Left cardiac atrium (tissue), 4 donors: ENCODE results near the gene PALM. TPM values are rescaled to one million over a fixed set of nuclear protein-coding genes. Genes with fewer than 3 reads are reported as not detected.
A peak's percentile ranks its signal among the peaks of the same experiment; 100 is the strongest.
"Not testable (repeated sequence)": the region's sequence is repeated elsewhere in the genome, so short reads cannot be mapped to it uniquely, and the experiment has no call there.

Source experiments
- ATAC-seq, 2 donors: fragments of 200-7000 bp; cut with Tn5 transposase; one replicate each; pipeline ENCODE4 v1.9.1; 2020; ENCODE audit warnings: mild to moderate bottlenecking in 2 of 2, moderate library complexity in 2 of 2
- DNase-seq: peaks from one replicate; pipeline ENCODE4 v3.0.0-alpha.2; 2020
- intact Hi-C, 2 donors: fragments of 100-400 bp; cut with DNase I; formaldehyde crosslinking; loops; one replicate each; pipeline versions ENCODE4 v1.14.1 to v1.15.1; 2022 to 2023
- total RNA-seq, 2 donors: library from RNA; stranded (reverse); fragmentation: NEBNext Ultra II Directional; extraction: Animal tissue kit (Norgen Biotek cat#: 25700); gene quantifications; one replicate each; pipeline ENCODE4 v1.2.1, GENCODE V29; 2021
- donor health status: DM: no; HTN: yes; CAD: no.
- donor health status: DM: no; HTN: yes; CAD: no; lungs with severe emphysema.
- donor health status: DM: yes; HTN: yes; CAD: no.
- donor health status: Dilated cardiomyopathy.

The PALM gene
- total RNA-seq, 2 donors from 2014 or later: 48.9 to 49.7 TPM

DNA sequence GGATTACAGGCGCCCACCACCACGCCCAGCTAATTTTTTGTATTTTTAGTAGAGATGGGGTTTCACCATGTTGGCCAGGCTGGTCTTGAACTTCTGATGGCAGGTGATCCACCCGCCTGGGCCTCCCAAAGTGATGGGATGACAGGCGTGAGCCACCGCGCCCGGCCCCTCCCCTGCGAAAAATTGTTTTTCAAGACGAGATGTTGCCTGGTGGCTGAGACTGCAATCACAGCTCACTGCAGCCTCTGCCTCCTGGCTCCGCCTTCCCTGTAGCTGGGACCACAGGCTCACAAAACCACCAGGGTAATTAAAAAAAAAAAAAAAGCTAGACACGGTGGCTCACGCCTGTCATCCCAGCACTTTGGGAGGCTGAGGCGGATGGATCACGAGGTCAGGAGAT is 8.8 kb upstream of the PALM start:
- ATAC-seq, intact Hi-C loops, DNase-seq: not testable (repeated sequence)

GRCh38 chr19:702847-703246 is 5.9 kb upstream of the PALM start:
- ATAC-seq, intact Hi-C loops, DNase-seq: not testable (repeated sequence)

DNA sequence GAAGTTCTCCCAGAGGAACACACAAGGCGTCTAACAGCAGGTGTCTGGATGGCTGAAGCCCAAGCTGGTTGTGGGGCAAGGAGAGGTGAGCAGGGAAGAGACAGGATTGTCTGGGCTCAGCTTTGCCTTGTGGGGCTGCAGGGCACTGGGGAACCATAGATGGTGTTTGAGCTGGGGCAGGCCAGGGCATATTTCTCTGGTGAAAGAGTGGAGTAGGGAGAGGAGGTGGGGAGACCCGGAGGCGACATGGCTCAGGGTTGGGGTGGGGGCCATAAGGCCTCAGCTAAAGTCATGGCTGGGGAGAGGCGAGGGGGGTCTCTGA is 5.4 kb upstream of the PALM start:
- intact Hi-C loops: no loop called here
- DNase-seq: no peak
- ATAC-seq: no peak

DNA sequence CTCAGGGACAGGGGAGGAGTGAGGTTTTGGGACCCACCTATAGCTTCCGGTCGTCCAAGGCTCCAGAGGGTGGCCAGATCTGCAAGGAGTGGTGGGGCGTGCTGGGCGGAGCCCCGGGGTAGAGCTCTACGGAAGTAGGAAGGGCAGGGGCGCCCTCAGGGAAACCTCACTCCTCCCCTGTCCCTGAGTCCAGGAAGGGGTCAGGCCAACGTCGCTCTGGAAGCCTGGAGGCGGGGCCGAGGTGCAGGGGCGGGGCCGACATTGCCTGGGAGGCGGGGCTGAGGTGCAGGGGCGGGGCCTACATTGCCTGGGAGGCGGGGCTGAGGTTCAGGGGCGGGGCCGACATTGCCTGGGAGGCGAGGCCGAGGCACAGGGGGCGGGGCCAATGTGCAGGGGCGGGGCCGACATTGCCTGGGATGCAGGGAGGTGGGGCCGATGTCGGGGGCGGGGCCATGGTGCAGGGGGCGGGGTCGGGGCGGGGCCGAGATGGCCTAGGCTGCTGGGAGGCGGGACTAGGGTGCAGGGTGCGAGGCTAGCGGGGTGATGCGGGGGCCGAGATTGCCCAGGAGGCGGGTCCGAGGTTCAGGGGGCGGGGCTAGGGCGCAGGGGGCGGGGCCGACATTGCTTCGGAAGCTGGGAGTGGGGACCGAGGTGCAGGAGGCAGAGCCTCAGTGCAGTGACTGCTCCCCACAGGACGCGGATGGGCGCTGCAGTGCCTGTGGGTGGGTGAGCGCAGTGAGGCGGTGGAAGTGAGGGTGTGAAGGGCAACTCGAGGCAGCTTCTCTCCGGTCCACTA is 4.9 kb upstream of the PALM start:
- intact Hi-C loops: no loop called here
- DNase-seq: peak; percentile 90
- ATAC-seq: peak; percentile 76 to 85

- DNase-seq: no peak
- intact Hi-C loops: no loop called here
- no peak for ATAC-seq
Observed at GRCh38 chr19:704447-704741, 4.3 kb upstream of the PALM start.

GRCh38 chr19:709196-709964 is 645 bp downstream of the PALM start:
- intact Hi-C loops: no loop called here
- ATAC-seq (peak; percentile 8 to 20), DNase-seq (peak; percentile 39)

DNA sequence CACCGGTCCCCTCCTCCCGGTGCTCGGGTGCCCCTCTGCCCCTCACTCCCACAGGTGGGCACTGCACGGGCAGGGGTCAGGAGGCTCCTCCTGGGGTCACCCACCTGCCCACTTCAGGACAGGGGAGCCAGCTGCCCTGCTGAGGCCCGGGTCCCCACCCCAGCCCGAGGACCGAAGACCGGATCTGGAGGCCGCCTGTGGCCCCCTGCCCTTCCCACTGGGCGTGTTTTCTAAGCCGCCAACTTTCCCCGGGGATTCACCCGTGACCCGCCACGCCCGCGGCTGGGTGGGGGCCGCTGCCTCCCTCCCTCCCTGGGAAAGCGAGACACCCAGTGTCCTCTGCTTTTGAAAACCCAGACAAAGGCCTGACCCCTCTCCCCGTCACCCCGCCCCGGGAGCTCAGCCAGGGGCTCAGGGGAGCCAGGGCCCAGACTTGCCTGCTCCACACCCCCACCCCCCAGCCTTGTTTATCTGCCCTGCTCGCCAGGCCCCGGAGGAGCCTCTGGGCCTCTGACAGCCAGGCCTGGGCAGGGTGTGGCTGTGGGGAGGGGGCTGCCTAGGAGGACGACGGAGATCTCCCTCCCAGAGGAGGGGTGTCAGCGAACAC is 1.3 kb downstream of the PALM start:
- DNase-seq (peak; percentile 77), ATAC-seq (peak; percentile 55 to 70)
- intact Hi-C loops: no loop called here

GRCh38 chr19:710767-711166 is 2.0 kb downstream of the PALM start:
- DNase-seq (peak; percentile 36), ATAC-seq (peak in 1 of 2 donors; percentile 2)
- intact Hi-C loops: no loop called here

GRCh38 chr19:711254-711653 is 2.5 kb downstream of the PALM start:
- DNase-seq (no peak), ATAC-seq (no peak)
- intact Hi-C loops: no loop called here

DNA sequence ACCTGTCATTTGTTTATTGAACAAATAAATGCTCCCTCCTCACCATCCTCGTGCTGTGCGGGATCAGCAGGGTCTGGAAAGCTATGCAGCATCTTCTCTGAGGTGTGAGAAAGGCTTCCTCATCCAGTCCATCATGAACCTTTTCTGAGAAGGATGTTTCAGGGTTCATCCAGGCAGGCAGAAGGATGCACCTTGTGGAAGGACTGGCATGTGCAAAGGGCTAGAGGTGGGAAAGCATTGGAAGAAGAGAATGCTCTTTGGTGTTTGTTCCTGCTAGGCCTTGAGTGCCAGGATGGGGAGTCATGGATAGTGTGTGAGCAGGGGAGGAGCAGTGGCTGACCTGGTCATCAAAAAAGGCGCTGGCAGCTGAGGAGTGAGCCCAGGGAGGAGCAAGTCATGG is 6.6 kb downstream of the PALM start:
- ATAC-seq (no peak), DNase-seq (no peak)
- intact Hi-C loops: no loop called here

DNA sequence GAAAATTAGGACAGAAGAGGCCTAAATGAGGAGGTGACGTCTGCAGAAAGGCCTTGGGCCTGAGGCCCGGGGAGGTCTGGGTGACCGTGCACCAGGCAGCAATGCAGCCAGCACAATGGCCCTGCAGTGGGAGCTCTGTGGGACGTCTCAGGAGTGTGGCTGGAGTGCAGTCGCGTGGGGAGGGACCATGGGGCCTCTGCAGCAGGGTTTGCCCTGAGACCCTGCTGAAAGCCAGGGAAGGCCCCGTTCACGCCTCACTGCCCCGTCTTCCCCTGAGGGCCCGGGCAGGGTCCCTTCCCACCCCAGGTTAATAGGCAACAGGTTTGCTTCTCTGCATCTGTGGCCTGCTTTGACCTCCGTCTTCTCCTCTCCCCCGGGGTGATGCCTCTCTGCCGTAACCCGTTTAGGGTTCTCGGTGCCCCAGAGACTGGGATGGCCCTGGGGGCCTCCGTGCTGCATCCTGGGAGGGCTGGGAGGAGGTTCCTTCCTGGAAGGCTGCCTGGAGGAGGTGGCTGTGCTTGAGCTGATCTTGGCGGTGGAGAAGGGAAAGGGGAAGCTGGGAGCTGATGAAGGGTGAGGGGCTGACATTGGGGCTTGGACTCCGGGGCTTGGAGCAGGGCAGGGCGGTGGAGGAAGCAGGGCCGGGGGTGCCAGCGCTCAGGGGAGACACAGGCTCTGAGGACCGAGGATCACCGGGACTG is 9.7 kb downstream of the PALM start:
- intact Hi-C loops: no loop called here

DNA sequence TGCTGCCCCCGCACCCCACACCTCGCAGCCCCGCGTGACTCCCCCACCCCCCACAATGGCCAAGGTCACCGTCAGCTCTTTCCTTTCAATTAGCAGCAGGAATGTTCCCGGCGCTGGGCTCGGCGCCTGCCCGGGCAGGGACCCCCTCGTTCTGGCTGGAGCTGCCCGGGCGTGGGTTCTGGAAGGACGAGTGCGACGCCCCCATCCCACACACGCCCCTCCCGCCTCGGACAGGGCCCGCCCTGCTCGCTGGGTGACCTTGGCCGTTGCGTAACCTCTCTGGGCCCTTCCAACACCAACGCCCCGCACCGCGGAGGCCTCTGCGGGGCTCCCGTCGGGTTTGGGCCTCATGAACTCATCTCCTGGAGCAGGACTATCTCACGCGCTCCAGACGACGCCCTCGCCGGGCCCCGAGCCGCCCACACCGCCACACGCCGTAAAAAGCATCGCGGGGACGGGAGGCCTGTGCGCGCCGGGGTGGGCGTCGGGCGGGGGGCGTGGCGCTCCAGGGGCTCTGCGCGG is 10.3 kb downstream of the PALM start:
- intact Hi-C loops: no loop called here
- ATAC-seq (peak; percentile 68 to 75), DNase-seq (peak; percentile 83)

More for the DNA sequence above, 9.7 kb downstream of the PALM start:
- DNase-seq (no peak), ATAC-seq (peak in 1 of 2 donors; percentile 35)

GRCh38 chr19:719636-720344 is 11.1 kb downstream of the PALM start:
- ATAC-seq (peak; percentile 19 to 24), DNase-seq (no peak)
- intact Hi-C loops: no loop called here

DNA sequence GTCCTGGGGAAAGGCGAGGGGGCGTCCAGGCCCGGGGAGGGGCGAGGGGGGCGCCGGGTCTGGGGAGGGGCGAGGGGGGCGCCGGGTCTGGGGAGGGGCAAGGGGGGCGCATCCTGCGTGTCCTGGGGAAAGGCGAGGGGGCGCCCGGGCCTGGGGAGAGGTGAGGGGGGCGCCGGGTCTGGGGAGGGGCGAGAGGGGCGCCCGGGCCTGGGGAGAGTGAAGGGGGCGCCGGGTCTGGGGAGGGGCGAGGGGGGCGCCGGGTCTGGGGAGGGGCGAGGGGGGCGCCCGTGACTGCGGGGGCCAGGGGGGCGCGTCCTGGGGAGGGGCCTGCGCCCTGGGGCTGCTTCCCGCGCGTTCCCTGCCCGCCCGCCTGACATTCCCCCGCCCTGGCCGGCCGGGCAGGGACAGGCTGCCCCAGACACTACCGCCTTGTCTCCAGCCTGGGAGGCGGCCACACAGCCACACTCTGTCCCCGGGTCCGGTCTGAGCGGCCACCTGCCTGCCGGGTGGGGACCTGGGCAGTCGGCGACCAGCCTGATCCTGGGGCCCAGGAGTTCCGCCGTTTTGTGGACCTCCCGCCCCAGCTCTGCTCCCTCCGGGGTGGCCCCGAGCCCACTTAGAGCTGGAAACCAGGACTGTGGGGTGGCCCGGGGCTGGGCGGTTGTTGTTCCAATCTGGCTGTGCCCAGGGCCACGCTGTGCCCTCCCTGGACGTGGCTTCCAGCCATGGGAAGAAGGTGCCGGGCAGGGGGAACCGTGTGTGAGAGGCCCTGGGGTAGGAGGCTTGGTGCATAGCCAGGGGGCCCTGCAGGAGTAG is 11.8 kb downstream of the PALM start:
- intact Hi-C loops: no loop called here
- ATAC-seq (peak in 1 of 2 donors; percentile 19), DNase-seq (no peak)

GRCh38 chr19:722553-723101 is 13.9 kb downstream of the PALM start:
- ATAC-seq: peak in 1 of 2 donors; percentile 38
- peak; percentile 82 for DNase-seq
- intact Hi-C loops: no loop called here

- ATAC-seq (no peak), DNase-seq (no peak)
- intact Hi-C loops: no loop called here
Observed at GRCh38 chr19:723247-723646, 14.5 kb downstream of the PALM start.

DNA sequence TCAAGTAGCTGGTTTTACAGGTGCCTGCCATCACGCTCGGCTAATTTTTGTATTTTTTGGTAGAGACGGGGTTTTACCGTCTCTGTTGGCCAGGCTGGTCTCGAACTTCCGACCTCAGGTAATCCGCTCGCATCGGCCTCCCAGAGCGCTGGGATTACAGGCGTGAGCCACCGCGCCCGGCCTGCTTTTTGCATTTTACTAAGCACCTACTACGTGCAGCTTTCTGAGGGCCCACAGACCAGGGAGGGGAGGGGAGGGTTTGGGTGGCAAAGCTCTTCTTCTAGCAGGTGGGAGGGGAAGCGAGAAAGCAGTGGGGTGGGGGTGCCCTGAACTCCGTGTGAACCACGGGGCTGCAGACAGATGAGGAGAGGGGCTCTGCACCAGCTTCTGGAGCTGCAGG is 15.0 kb downstream of the PALM start:
- no peak for ATAC-seq
- intact Hi-C loops: no loop called here
- no peak for DNase-seq
